Chondrocyte (in vitro differentiated cells): ENCODE data around the gene CCDC116. TPM values are rescaled to one million over a fixed set of nuclear protein-coding genes. Genes with fewer than 3 reads are reported as not detected.
"Not testable (repeated sequence)": the region's sequence is repeated elsewhere in the genome, so short reads cannot be mapped to it uniquely, and the experiment has no call there.

Experiments
- DNase-seq: peaks from one replicate; pipeline ENCODE4 v3.0.0; 2021; ENCODE audit warnings: mixed read lengths, low spot score
- H3K27ac Mint-ChIP-seq: one replicate; pipeline ENCODE4 v1.8.0; 2021; ENCODE audit warnings: mild to moderate bottlenecking, moderate library complexity, mixed read lengths; ENCODE audit not compliant: unreplicated experiment
- H3K27me3 Mint-ChIP-seq: 2 replicates; pipeline ENCODE4 v1.8.0; 2021; ENCODE audit warnings: low read depth, mixed read lengths
- H3K36me3 Mint-ChIP-seq: 2 replicates; pipeline ENCODE4 v1.8.0; 2021; ENCODE audit warnings: low read depth, mixed read lengths
- H3K4me1 Mint-ChIP-seq: 2 replicates; pipeline ENCODE4 v1.8.0; 2021; ENCODE audit warnings: low read depth, mild to moderate bottlenecking, mixed read lengths
- H3K4me3 Mint-ChIP-seq: one replicate; pipeline ENCODE4 v1.8.0; 2021; ENCODE audit warnings: mild to moderate bottlenecking, moderate library complexity, mixed read lengths; ENCODE audit not compliant: unreplicated experiment
- H3K9me3 Mint-ChIP-seq: 2 replicates; pipeline ENCODE4 v1.8.0; 2021; ENCODE audit warnings: low read depth, mixed read lengths
- total RNA-seq: library from RNA; stranded (reverse); gene quantifications from 3 replicates; pipeline ENCODE4 v1.2.1, GENCODE V29; 2021
- TF ChIP-seq, protein P1 (sequence below): fragments of 200-600 bp; sonication (generic); IDR thresholded peaks from 2 replicates; pipeline ENCODE4 v1.5.0; 2021; ENCODE audit warnings: antibody characterized with exemption, mild to moderate bottlenecking, moderate library complexity

CCDC116 gene
- total RNA-seq, 1 donor from 2014 or later = 0.47 TPM

DNA sequence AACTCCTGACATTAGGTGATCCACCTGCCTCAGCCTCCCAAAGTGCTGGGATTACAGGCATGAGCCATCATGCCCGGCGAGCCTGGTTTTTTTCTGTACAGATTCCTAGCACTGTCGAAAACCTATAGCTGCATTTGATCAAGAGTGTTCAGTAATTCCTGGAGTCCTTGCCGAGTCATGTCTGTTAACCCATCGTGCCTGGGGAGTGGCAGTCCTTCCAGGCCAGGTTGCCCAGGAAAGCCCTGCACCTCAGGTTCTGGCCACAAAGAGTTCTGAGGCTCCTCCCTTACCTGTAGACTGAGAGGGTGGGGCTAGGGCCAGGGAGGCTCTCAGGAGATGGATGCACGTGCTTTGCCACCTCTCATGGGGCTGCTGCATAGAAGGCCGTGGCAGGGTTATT is 19.7 kb upstream of the CCDC116 start:
- peaks cover 8% of the 10 kb centered on the region for H3K36me3 Mint-ChIP-seq
- no peak for DNase-seq
- no peaks in the 10 kb centered on the region for H3K27me3 Mint-ChIP-seq
- no peaks in the 10 kb centered on the region for H3K9me3 Mint-ChIP-seq
- peaks cover 4% of the 10 kb centered on the region for H3K4me1 Mint-ChIP-seq
- H3K4me3 Mint-ChIP-seq = no peak overlapping the region
- TF ChIP-seq, protein P1, sequence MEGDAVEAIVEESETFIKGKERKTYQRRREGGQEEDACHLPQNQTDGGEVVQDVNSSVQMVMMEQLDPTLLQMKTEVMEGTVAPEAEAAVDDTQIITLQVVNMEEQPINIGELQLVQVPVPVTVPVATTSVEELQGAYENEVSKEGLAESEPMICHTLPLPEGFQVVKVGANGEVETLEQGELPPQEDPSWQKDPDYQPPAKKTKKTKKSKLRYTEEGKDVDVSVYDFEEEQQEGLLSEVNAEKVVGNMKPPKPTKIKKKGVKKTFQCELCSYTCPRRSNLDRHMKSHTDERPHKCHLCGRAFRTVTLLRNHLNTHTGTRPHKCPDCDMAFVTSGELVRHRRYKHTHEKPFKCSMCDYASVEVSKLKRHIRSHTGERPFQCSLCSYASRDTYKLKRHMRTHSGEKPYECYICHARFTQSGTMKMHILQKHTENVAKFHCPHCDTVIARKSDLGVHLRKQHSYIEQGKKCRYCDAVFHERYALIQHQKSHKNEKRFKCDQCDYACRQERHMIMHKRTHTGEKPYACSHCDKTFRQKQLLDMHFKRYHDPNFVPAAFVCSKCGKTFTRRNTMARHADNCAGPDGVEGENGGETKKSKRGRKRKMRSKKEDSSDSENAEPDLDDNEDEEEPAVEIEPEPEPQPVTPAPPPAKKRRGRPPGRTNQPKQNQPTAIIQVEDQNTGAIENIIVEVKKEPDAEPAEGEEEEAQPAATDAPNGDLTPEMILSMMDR = no peak
- H3K27ac Mint-ChIP-seq = no peak overlapping the region

DNA sequence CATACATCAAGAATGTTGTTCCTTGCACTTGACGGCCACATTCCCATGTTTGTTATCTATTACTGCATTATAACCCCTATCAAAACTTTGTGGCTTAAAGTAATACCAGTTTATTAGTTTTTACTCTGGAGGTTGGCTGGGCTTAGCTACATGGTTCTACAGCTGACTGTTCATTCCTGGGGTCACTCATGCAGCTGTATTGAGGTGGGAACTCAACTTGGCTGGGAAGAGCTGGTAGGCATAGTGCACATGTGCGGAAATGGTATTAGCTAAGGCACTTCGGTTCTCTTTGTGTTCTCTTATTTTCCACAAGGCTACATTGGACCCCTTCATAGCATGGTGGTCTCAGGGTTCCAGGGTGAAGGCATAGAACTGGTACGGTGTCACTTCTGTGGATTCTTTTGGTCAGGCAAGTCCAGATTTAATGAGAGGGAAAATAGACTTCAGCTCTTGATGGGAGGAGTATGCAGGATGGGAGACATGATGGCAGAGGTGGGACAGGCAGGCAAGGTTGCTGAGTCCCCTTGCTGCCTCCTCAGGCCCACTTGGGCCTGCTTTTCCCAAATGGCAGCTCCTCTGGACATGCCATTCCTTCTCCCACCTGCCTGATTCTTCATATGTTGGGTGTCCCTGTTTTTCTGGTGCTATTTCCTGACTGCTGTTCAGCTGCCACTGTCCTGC is 18.9 kb upstream of the CCDC116 start:
- DNase-seq = no peak
- Mint-ChIP-seq H3K4me1 (peaks cover 1% of the 10 kb centered on the region), H3K27me3 (no peaks in the 10 kb centered on the region), H3K27ac (no peak overlapping the region), H3K36me3 (peaks cover 8% of the 10 kb centered on the region), H3K4me3 (no peak overlapping the region), H3K9me3 (no peaks in the 10 kb centered on the region)
- TF ChIP-seq, protein P1 = no peak

DNA sequence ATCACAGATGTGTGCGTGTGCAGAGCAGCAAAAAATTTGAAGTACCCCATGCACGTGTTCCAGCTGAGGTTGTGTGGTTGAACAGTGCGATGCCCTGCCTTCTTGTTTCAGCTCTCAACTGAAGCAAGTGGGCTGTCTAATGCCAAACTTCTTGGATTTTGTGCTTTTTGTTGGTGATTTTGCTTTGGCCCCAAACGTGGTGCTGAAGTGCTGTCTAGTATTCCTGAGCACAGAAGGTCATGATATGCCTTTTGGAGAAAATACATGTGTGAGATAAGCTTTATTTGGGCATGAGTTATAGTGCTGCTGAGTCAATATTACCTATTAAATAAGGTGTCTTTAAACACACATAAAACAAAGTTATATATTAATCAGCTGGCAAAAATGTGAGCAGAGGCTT is 16.8 kb upstream of the CCDC116 start:
- DNase-seq = no peak
- no peak overlapping the region for H3K27ac Mint-ChIP-seq
- TF ChIP-seq, protein P1 = no peak
- H3K9me3 Mint-ChIP-seq = no peaks in the 10 kb centered on the region
- peaks cover 17% of the 10 kb centered on the region for H3K4me1 Mint-ChIP-seq
- H3K27me3 Mint-ChIP-seq = no peaks in the 10 kb centered on the region
- no peak overlapping the region for H3K4me3 Mint-ChIP-seq
- peaks cover 8% of the 10 kb centered on the region for H3K36me3 Mint-ChIP-seq

DNA sequence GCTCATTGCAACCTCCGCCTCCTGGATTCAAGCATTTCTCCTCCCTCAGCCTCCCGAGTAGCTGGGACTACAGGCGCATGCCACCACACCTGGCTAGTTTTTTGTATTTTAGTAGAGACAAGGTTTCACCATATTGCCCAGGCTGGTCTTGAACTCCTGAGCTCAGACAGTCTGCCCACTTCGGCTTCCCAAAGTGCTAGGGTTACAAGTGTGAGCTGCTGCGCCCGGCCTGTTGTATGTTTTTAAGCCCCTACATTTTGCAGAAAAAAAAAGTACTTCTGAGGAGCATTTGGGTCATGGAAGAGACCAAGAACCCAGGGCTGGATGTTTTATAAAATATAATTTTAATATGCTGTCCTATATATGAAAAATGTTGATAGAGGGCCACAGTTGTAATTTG is 15.2 kb upstream of the CCDC116 start:
- H3K27ac Mint-ChIP-seq, DNase-seq, H3K36me3 Mint-ChIP-seq, H3K9me3 Mint-ChIP-seq, H3K27me3 Mint-ChIP-seq, H3K4me3 Mint-ChIP-seq: not testable (repeated sequence)
- H3K4me1 Mint-ChIP-seq = peaks cover 31% of the 10 kb centered on the region

DNA sequence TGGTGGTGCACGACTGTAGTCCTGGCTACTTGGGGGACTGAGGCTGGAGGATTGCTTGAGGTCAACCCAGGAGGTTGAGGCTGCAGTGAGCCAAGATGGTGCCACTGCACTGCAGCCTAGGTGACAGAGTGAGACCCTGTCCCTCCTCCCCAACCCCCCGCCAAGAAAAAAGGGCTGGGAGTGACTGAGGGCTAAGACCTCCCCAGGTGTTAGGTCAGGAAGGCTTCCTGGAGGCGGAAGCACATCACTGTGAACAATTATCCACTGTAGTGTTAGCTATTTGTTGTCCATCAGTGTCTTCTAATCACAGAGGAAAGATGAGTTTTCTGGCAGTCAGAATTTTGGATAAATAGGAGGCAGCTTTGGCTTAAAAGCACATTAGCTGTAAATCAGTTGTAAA is 11.5 kb upstream of the CCDC116 start:
- Mint-ChIP-seq H3K4me1 (peaks cover 54% of the 10 kb centered on the region), H3K36me3 (peaks cover 2% of the 10 kb centered on the region), H3K27me3 (no peaks in the 10 kb centered on the region), H3K27ac (peak overlapping the region; percentile 54), H3K9me3 (no peaks in the 10 kb centered on the region), H3K4me3 (no peak overlapping the region)
- DNase-seq = no peak
- TF ChIP-seq, protein P1 = no peak
